Mucosa of descending colon (tissue), 3 donors: ENCODE results near the gene SLC1A2. TPM values are rescaled to one million over a fixed set of nuclear protein-coding genes. Genes with fewer than 3 reads are reported as not detected.

Experiments used
- ATAC-seq: fragments of 200-7000 bp; cut with Tn5 transposase; one replicate; pipeline ENCODE4 v1.9.1; 2020; ENCODE audit warnings: mild to moderate bottlenecking, moderate library complexity
- DNase-seq, 3 donors: peaks; one replicate each; pipeline ENCODE4 v3.0.0-alpha.2; 2020
- H3K36me3 ChIP-seq: fragments of 200-600 bp; one replicate; pipeline ENCODE4 v1.8.0; 2021; ENCODE audit warnings: low read depth, mild to moderate bottlenecking
- H3K4me1 ChIP-seq: fragments of 200-600 bp; one replicate; pipeline ENCODE4 v1.8.0; 2021; ENCODE audit warnings: low read depth, mild to moderate bottlenecking
- H3K4me3 ChIP-seq: fragments of 200-600 bp; one replicate; pipeline ENCODE4 v1.8.0; 2021; ENCODE audit warnings: mild to moderate bottlenecking
- H3K9me3 ChIP-seq: fragments of 200-600 bp; one replicate; pipeline ENCODE4 v1.8.0; 2021; ENCODE audit warnings: mild to moderate bottlenecking
- intact Hi-C, 2 donors: fragments of 100-400 bp; cut with DNase I in 1 of 2; cut with micrococcal nuclease in 1 of 2; formaldehyde crosslinking; loops; one replicate each; pipeline versions ENCODE4 v1.11.0 to v1.11.1; 2022; cut with DNase I, micrococcal nuclease
- total RNA-seq, 3 donors: library from RNA; stranded (reverse); fragmentation: NEBNext Ultra II Directional in 2 of 3; extraction: Animal tissue kit (Norgen Biotek cat#: 25700) in 2 of 3; gene quantifications; one replicate each; pipeline versions ENCODE4 v1.2.1 to v1.2.4, GENCODE V29; 2021 to 2023
- TF ChIP-seq, protein P1 (sequence below): fragments of 200-600 bp; IDR thresholded peaks from one replicate; pipeline ENCODE4 v1.8.0; 2022; ENCODE audit warnings: antibody characterized with exemption, mild to moderate bottlenecking
- donor health status: DM: no; HTN: no; CAD: no; lungs with moderate emphysema.
- donor health status: DM: no; HTN: no; CAD: no.
- donor health status: DM: no; HTN: yes; CAD: no.

Gene SLC1A2
- total RNA-seq, 3 donors from 2014 or later, result 0.12 to 1.1 (median 0.32) TPM

- Histone ChIP-seq H3K4me3 (no peak overlapping the region), H3K9me3 (no peaks in the 10 kb centered on the region), H3K36me3 (no peaks in the 10 kb centered on the region), H3K4me1 (no peaks in the 10 kb centered on the region)
- TF ChIP-seq, protein P1, sequence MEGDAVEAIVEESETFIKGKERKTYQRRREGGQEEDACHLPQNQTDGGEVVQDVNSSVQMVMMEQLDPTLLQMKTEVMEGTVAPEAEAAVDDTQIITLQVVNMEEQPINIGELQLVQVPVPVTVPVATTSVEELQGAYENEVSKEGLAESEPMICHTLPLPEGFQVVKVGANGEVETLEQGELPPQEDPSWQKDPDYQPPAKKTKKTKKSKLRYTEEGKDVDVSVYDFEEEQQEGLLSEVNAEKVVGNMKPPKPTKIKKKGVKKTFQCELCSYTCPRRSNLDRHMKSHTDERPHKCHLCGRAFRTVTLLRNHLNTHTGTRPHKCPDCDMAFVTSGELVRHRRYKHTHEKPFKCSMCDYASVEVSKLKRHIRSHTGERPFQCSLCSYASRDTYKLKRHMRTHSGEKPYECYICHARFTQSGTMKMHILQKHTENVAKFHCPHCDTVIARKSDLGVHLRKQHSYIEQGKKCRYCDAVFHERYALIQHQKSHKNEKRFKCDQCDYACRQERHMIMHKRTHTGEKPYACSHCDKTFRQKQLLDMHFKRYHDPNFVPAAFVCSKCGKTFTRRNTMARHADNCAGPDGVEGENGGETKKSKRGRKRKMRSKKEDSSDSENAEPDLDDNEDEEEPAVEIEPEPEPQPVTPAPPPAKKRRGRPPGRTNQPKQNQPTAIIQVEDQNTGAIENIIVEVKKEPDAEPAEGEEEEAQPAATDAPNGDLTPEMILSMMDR, result no peak
- intact Hi-C loops, result no loop called here
- ATAC-seq (peak; percentile 44), DNase-seq (no peak)
Observed at GRCh38 chr11:35260342-35260985, 158.9 kb downstream of the SLC1A2 start.

DNA sequence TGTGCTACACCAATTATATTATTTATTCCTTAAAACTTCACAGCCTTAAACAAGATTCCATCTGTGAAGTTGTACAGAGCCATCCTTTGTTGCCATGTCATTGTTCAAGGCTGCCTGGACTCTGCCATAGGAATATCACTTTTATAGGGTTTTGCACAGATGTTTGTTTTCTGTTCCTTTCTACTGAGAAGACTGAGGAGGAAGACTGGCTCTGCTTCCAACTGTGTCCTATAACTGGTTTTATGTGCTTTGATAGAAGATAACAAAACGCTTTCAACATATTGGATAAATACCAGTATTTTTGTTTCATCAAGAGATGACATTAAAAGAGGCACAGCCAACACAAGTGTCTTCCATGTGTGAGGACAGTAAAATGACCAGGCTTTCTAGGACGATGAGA, 159.8 kb downstream of the SLC1A2 start:
- no peaks in the 10 kb centered on the region for H3K36me3 ChIP-seq
- TF ChIP-seq, protein P1, result no peak
- no peak for DNase-seq
- H3K4me3 ChIP-seq, result no peak overlapping the region
- H3K9me3 ChIP-seq, result no peaks in the 10 kb centered on the region
- intact Hi-C loops, result no loop called here
- no peak for ATAC-seq
- no peaks in the 10 kb centered on the region for H3K4me1 ChIP-seq

DNA sequence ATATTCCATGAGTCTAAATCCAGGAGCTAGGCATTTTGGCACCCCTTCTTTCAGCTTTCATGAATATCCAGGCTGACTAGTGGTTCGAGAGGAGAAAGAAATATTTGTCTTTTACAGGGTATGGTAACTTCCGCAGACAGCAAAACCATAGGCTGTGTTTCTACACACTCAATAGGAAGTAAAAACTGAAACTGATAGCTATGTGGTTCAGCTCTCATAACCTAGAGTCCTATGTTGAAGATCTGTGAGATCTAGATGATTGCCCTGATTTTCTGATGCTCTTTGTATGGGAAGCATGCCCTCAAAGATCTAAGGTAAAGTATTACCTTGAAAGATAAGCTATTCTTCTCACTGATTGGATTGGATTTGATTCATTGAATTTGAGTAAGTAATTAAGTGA, 162.1 kb downstream of the SLC1A2 start:
- no peak for DNase-seq
- Histone ChIP-seq H3K9me3 (no peaks in the 10 kb centered on the region), H3K36me3 (no peaks in the 10 kb centered on the region), H3K4me3 (no peak overlapping the region), H3K4me1 (no peaks in the 10 kb centered on the region)
- intact Hi-C loops, result no loop called here
- TF ChIP-seq, protein P1, result no peak
- peak; percentile 65 for ATAC-seq

DNA sequence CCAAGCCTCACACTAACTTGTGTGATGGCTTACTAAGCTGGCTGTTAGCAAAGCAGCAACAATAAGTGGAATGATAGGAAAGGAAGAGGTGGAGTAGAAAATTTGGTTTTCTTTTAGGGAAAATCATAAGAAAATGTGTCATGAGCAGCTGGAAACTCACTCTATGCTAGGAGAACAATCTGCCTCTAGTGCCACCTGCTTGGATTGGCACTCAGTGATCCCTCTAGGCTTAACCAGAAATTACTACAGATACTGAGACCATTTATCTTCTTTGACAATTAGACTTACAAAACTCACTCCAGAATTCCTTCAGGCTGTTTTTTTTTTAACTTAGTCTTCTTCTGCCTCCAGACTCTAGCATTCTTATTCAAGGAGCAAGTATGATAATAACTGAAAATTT, 163.1 kb downstream of the SLC1A2 start:
- ATAC-seq, result no peak
- TF ChIP-seq, protein P1, result no peak
- no peaks in the 10 kb centered on the region for H3K4me1 ChIP-seq
- no peaks in the 10 kb centered on the region for H3K9me3 ChIP-seq
- intact Hi-C loops, result no loop called here
- H3K36me3 ChIP-seq, result no peaks in the 10 kb centered on the region
- H3K4me3 ChIP-seq, result no peak overlapping the region
- DNase-seq, result no peak

- TF ChIP-seq, protein P1, result no peak
- ATAC-seq, result no peak
Observed at GRCh38 chr11:35255514-35255913, 163.8 kb downstream of the SLC1A2 start.

DNA sequence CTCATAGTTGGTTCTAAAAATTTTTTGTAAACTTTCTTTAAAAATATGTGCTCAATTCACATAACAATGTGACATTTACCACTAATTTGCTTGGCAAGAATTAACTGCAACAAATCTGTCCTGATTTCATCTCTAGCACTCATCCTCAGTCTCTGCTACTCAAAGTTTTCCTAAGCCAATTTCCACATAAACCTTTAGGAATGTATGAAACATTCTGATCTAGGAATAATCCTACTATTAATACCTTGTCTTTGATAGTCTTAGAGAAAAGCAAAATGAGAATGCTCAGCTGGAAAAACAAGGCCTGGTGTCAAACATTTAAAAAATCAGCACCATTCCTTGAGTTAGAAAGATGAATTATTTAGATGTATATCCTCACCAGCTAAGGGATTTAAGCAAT, 166.1 kb downstream of the SLC1A2 start:
- no peaks in the 10 kb centered on the region for H3K9me3 ChIP-seq
- intact Hi-C loops, result no loop called here
- TF ChIP-seq, protein P1, result no peak
- H3K36me3 ChIP-seq, result no peaks in the 10 kb centered on the region
- H3K4me3 ChIP-seq, result no peak overlapping the region
- DNase-seq (no peak), ATAC-seq (no peak)
- H3K4me1 ChIP-seq, result no peaks in the 10 kb centered on the region

More at GRCh38 chr11:35255514-35255913, 163.8 kb downstream of the SLC1A2 start:
- intact Hi-C loops, result no loop called here
- no peak for DNase-seq
- Histone ChIP-seq H3K4me1 (no peaks in the 10 kb centered on the region), H3K9me3 (no peaks in the 10 kb centered on the region), H3K4me3 (no peak overlapping the region), H3K36me3 (no peaks in the 10 kb centered on the region)
